Measurements from ENCODE around the gene EXOC4.
A peak's percentile ranks its signal among the peaks of the same experiment; 100 is the strongest.
"Not testable (repeated sequence)": the region's sequence is repeated elsewhere in the genome, so short reads cannot be mapped to it uniquely, and the experiment has no call there.

EXOC4 gene

DNA sequence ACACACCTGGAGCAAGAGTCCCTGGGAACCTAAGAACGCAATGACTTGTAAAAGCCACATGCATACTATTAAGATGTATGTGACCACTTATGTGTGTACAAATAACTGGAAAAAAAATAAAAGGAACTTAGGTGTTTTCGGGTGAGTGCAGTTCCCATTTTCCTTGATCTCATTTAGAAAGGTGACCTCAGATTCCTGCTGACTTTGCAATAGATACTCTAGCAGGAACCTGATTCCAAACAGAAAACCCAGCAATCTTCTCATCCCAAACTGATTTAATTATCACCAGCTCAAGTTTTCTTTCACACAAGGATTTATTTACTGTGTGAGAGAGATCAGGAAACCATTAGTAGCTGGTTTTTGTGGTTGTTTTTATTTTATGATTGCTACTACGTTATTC, 817.8 kb downstream of the EXOC4 start:
- DNase-seq (ENCODE audit: low spot score), result no peak

DNA sequence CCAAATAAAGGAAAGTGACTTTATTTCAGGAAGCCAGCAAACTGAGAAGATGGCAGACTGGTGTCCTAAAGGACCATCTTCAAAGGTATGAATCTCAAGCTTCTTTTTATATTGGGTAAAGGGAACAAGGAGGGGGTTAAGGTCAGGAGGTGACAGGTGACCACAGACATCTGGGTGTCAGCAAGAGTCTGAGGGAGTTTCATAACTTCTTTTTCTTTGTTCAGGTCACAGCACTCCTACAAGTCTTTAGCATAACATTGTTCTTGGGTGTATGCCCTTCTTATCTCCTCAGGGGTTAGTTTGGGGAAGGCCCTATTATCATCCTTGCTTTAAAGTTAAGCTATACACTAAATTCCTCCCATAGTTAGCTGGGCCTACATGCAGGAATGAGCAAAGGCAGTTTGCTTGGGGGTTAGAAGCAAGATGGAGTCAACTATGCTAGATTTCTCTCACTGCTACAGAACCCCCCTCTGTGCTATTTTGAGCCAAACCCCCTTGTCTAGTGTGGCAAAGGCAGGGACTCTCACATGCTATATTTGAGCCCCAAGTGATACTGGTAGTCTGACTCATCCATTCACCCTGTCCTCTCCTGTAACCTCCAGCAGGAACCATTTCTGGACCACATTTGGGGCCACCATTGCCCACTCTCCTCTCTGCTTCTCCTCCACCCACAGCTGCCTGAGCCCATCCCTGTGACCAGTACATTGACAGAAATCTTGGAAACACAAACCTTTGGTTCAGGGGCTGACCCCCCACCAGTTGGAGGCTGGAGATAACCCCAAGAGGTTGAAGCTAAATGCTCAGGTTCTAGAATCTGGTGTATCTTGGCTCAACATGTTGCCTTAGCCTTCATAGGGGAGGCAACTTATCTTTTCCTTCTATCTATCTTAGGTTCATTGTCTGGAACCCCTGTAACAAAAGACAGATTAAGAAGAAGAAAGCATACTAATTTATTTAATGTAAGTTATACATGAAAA, 818.8 kb downstream of the EXOC4 start:
- DNase-seq (ENCODE audit: low spot score), result no peak

DNA sequence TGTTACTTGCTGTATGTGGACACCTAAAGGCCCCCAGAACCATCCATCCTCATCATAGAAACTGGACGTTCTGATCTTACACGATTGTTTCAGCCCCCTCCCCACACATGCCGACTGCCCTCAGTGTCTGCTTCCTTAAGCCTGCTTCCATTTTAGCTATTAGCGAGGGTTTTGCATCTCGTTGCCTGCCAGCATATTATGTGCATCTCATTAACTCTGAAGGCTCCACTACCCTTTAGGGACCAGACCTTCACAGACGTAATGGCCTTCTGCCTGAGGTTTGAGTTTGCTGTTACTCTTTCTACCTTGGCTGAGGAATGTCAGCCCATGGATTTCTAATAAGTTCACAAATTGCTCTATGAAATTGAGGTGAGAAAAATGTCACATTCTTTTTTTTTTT, 820.4 kb downstream of the EXOC4 start:
- no peak for DNase-seq (ENCODE audit: low spot score)

DNA sequence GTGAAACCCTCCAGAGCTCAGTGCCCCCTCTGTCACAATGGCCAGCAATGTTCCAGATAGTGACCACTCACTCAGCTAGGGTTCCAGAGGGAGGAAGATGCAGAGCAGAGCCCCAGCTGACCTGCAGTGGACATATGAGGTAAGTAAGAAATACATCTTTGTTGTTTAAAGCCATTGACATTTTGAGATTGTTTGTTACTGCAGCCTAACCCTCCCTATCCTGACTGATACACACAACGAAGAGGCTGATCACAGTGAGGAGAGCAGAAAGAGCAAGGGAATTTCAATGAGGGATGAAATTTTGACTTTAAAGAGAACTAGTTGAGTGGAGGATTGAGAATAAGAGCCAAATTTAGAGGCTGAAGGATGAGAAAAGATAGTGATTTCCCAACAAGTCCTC, 822.9 kb downstream of the EXOC4 start:
- no peak for DNase-seq (ENCODE audit: low spot score)

DNA sequence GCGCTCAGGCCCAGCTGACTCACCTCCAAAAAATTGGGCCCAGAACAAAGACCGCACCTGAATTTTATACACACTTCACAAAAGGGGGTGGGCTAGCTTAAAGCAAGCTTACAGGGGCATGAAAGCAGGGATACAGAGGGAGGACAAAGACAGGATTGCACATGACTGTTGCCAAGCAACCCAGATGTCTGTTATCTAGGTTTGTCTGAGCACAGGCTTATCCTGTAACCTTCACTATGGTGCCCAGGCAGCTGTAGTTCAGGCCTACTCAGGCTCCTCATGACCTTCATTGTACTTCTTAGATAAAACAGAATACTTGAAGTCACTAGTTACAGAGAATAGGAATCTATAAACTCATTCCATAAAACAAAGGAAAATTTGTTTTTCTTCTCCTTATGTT, 824.7 kb downstream of the EXOC4 start:
- not testable (repeated sequence) for DNase-seq (ENCODE audit: low spot score)

DNA sequence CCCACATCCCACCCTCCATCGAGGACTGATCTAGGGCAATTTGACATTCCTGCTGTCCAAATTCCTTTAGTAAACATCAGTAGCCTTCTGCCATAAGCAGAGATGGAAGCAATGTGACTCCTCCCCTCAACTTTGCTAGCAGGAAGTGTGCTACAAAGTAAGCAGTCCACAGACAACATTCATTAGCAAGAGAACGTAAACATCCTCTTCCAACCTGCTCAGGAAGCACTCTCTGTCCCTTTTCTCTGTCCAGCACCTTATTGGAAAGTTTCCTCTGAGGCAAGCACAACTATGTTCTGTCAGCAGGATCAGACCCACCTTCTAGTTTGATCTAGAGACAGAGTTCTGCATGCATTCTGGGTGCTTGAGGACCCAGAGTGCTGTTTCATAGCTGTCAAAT, 826.1 kb downstream of the EXOC4 start:
- no peak for DNase-seq (ENCODE audit: low spot score)

DNA sequence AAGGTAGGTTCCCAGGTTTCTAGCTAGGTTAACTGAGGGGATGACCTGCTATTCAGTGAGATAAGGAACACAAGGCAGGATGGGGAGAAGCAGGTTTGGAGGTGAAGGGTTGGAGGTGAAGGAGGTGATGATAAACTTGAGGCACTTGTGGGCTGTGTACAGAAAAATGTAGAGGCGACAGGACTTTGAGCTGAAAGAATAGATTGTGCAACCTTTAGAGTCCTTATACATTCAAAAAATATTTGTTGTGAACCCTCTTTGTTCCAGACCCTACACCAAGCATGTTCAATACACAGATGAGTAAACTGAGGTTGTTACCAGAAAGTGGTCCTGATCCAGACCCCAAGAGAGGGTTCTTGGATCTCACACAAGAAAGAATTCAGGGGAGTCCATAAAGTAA, 828.8 kb downstream of the EXOC4 start:
- DNase-seq (ENCODE audit: low spot score), result no peak

DNA sequence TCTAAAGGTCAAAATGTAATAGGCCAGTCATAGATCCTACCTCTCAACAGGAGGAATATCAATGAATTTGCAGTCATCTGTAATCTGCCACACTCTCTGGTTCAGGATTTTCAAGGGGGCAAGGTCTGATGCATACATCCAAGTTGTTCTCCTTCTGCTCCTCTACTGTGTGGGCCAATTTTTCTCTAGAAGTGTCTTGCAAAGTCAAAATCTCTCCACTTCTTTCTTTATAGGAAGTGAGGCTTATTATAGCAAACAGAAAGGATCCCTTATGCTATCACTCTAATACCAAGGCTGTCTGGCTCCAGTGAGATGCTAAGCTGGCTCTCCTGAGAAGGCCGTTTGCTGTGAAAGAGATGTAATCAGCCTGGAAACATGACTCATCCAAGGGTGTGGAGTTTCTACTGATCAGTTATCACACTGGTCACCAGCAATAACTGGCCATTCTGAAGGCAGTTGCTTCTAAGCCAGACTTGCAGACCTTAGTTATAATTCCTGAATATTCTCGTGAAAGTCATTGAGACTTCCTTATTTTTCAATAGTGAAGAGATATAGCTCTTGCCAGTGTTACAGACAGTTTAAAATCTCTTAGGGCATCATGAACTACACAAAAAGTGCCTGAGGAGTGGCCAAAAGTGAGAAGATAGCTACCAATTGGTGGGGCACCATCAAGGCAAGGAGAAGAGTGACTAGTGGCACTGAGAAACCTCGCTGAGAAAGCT, 831.0 kb downstream of the EXOC4 start:
- peak; percentile 6 for DNase-seq (ENCODE audit: low spot score)

DNA sequence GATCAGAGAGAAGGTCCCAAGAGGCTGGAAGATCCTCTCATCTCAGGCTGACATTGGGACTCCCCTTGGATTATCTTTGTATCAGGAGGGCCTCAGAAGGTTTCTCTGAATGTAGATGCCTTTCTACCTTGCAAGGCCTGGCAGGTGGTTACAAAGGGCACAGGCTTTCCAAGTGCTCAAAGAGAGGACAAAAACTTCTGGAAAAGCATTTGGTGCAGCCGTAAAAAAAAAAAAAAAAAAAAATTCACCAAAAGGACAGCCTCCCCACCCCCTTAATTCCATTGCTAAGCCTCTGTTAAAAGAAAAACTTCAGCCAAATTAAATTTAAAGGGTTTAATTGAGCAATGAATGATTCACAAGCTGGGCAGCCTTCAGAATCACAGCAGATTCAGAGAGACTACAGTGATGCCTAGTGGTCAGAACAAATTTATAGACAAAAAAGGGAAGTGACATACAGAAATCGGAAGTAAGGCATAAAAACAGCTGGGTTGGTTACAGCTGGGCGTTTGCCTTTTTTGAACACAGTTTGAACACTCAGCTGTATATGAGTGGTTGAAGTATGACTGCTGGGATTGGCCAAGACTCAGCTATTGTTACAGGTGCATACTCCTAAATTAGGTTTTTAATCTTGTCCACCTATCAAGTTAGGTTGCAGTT, 831.7 kb downstream of the EXOC4 start:
- peak; percentile 30 for DNase-seq (ENCODE audit: low spot score)

DNA sequence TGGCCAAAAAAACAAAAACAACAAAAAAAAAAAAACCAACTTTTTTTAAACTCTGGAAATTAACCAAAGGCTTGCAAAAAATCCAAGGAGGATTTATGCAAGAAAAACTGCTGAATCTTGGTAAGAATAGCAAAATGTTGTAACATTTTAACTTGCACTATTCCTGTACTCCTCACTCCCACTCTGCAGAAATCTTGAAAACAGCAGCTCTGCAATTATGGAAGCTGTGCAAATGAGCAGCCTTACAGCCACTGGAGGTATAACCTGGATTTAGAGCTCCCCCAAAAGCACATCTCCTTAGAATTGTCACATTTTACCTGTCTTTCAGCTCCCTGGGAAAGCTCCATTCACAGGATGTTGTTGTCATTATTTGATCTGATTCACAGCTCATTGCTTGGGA, 832.4 kb downstream of the EXOC4 start:
- DNase-seq (ENCODE audit: low spot score), result no peak

DNA sequence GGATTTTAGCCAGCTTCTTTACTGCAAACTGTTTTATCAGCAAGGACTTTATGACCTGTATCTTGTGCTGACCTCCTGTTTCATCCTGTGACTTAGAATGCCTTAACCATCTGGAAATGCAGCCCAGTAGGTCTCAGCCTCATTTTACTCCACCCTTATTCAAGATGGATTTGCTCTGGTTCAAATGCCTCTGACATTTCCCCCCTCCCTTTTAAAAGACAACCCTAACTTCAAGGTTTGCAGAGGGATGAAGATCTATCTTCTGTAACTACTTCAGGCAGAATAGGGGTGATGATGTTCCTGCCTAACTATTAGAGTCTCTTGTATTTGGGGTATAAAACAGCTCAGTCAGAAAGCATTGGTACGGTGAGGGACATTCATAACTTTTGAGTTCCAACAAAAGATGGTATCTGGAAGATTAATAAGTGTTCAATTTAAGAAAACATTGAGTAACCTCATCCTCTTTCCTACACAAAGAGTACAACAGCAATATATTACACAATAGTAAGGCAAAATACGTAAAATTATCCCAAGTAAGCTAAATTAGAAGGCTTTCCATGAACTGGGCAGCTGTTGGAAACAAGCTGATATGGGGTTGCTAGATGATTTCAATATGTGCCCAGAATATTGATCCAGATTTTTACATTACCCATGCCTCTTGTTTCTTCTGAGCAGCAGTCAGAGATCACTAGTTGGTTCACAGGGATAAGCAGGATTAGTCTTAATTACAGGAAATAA, 834.3 kb downstream of the EXOC4 start:
- no peak for DNase-seq (ENCODE audit: low spot score)

DNA sequence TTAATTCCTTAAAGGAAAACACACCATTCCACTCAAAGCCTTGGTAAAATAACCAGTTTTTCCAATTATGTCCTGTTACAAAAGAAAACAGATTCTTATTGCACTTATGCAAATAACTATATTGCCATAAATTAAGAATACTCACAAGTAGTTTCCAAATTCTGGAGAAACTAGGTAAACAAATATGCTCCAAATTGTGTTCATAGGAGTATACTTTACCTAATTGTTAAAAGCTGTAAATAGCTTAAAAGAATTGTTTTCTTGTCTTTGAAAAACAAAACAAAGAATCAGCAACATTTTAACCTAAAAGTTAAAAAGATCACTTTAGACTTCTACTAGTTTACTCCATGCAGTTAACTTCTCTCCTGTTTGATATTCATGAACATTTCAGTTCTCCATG, 835.3 kb downstream of the EXOC4 start:
- DNase-seq (ENCODE audit: low spot score), result no peak

DNA sequence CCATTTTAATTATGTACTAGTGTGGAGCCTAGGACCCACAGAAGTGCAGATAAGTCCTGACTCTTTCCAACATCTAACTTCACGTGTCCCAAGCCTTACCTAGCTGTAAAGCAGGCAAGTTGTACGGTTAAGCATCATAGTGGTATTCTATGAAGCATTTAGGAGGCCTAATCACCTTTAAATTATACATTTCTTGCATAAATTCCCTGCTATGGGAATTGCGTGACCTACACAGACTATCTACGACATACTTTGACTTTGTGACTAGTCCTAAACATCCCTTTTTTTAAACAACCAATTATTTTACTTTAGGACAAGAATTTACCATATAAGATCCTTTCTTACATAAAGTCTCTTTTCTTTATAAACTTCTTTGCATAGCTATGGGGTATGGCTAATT, 836.6 kb downstream of the EXOC4 start:
- DNase-seq (ENCODE audit: low spot score), result no peak

DNA sequence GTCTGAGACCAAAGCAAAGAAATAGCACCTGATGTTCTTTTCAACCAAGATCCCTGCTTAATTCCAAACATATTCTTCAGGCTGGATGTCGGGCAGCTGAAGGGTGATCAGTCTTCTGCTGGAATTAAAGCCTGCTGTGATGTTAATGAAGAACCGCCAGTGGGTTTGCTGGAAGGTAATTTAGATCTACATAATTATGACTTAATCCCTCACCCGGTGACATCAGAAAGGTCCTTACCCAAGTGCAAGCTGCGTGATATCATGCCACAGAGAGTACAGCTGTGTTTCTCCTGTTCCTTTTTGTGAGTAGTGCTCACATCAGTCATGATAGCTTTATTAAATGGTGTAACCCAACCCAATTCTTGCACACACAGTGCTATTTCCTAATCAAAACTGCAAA, 845.2 kb downstream of the EXOC4 start:
- DNase-seq (ENCODE audit: low spot score), result no peak

DNA sequence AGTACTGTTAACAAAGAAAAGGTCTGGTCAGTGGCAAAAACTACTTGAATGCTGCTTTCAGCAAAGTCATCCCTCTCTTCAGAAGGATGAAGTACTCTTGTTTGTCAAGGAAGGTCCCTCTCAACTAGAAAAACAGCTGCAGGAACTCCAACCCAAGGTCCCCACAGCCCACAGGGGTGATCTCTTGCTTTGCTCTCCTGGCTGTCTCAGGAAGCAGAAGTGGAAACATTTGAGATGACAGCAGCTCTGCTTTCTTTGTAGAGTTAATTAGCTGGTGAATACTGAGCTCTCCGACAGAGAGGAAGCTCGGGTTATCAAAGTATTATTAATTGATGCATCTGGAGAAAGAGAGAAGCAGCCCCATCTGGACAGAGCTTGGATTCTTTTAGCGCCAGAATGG, 848.8 kb downstream of the EXOC4 start:
- no peak for DNase-seq (ENCODE audit: low spot score)

DNA sequence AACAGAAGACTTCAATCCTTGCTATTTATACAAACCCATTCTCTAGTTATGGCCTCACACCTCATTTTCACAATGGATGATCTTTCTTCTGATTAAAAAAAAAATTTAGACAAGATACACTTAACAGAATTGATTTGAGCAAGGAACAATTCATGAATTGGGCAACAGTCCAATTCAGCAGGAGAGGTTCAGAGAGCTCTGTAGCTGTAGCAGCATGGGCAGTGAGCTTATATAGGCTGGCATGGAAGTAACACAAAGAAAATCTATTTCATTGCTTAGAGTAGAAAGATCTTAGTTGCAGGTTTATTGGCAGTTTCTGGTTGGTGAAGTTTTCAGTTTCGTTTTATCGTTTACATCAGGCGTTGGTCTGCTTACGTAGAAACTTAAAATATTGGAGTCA, 851.3 kb downstream of the EXOC4 start:
- no peak for DNase-seq (ENCODE audit: low spot score)

DNA sequence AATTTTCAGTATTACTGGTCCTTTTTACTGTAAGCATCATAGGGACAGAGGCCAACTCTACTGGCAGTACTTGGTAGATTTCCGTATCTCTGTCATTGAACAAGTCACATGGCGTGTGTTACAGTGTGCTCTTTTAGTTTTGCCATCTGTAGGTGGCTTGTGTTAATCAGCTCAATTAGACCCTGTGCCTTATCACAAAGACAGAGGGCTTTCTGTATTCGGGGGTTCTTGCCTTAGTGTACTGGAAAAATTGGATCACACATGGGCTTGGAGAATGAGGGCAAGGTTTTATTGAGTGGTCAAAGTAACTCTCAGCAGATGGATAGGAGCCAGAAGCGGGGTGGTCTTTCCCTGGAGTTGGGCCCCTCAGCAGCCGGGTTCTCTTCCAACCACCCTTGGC, 853.0 kb downstream of the EXOC4 start:
- DNase-seq (ENCODE audit: low spot score), result no peak

DNA sequence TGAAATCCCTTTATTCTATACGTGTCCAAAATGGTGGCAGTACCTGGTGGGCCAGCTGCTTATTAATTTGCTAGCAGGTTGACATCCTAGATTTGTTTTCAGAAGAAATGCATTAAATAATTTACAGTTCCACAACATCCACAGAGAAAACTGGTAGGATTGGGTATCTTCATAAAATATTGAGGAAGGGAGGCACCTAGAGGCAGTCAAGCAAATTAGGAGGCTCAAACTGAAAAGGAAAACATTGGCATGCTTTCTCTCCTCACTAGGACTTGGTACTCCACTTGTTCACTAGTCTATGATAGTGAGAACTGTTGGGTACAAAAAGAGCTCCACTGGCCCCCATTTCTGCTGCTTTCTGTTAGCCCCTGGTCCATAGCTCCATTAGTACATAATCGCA, 855.9 kb downstream of the EXOC4 start:
- no peak for DNase-seq (ENCODE audit: low spot score)

DNA sequence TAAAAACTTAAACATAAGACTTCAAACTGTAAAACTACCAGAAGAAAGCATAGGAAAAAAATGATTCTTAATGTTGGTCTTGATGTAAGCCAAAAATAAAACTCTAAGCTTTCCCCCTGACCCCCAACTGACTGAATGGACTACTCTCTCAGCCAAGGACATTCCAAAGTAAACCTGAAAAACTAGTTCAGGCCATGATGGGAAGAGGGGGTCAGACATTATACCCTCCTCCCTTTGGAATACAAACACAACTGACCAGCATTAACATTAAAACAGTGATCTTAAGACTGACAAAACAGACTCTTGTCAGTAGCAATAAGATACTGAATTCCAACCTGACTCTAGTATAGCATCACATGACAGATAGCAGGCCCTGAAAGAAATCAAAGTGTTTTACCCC, 860.8 kb downstream of the EXOC4 start:
- DNase-seq (ENCODE audit: low spot score), result no peak

DNA sequence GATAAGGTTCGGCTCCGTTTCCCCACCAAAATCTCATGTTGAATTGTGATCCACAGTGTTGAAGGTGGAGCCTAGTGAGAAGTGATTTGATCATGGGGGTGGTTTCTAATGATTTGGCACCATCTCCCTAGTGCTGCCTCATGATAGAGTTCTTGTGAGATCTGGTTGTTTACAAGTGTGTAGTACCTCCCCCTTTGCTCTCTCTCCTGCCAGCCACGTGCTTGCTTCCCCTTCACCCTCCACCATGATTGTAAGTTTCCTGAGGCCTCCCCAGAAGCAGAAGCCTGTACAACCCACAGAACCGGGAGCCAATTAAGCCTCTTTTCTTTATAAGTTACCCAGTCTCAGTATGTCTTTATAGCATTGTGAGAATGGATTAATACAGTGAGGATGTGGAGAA, 862.1 kb downstream of the EXOC4 start:
- no peak for DNase-seq (ENCODE audit: low spot score)

All from pons (tissue), 1 donor.